Astrocyte (in vitro differentiated cells and primary cell): Measurements from ENCODE around the gene MEGF6. TPM values are rescaled to one million over a fixed set of nuclear protein-coding genes. Genes with fewer than 3 reads are reported as not detected.
"Not testable (repeated sequence)": the region's sequence is repeated elsewhere in the genome, so short reads cannot be mapped to it uniquely, and the experiment has no call there.

ENCODE experiments used
- DNase-seq: peaks from one replicate; pipeline ENCODE4 v3.0.0-alpha.2; 2010; ENCODE audit warnings: low read depth
- FAIRE-seq: peaks from 2 replicates; lab custom pipeline; 2011; peaks lifted over from hg19 to GRCh38; lab: Jason Lieb, UNC
- H2AFZ ChIP-seq: 2 replicates; pipeline ENCODE4 v1.6.0; 2012; ENCODE audit warnings: low read depth, low read length, inconsistent platforms
- H3K27ac ChIP-seq: 2 replicates; pipeline ENCODE4 v1.5.1; 2011; ENCODE audit warnings: low read depth, low read length, inconsistent platforms
- H3K27me3 ChIP-seq: 2 replicates; pipeline ENCODE4 v1.6.0; 2011; ENCODE audit warnings: low read length, inconsistent platforms; ENCODE audit not compliant: insufficient read depth
- H3K36me3 ChIP-seq: 2 replicates; pipeline ENCODE4 v1.5.1; 2011; ENCODE audit warnings: low read length, inconsistent platforms; ENCODE audit not compliant: insufficient read depth
- H3K4me1 ChIP-seq: 2 replicates; pipeline ENCODE4 v1.5.1; 2011; ENCODE audit warnings: low read length, inconsistent platforms; ENCODE audit not compliant: insufficient read depth
- H3K4me2 ChIP-seq: 2 replicates; pipeline ENCODE4 v1.6.0; 2012; ENCODE audit warnings: low read length, inconsistent platforms
- H3K4me3 ChIP-seq: 2 replicates; pipeline ENCODE4 v1.5.1; 2011; ENCODE audit warnings: low read depth, mild to moderate bottlenecking, low read length, inconsistent platforms; ENCODE audit not compliant: insufficient read depth
- H3K79me2 ChIP-seq: 2 replicates; pipeline ENCODE4 v1.6.0; 2012; ENCODE audit warnings: mild to moderate bottlenecking, low read length, inconsistent platforms; ENCODE audit not compliant: insufficient read depth
- H3K9ac ChIP-seq: 2 replicates; pipeline ENCODE4 v1.6.0; 2012; ENCODE audit warnings: mild to moderate bottlenecking, low read length, inconsistent platforms
- H3K9me3 ChIP-seq: 2 replicates; pipeline ENCODE4 v1.5.1; 2012; ENCODE audit warnings: low read depth, mild to moderate bottlenecking, low read length, inconsistent platforms; ENCODE audit not compliant: insufficient read depth
- H4K20me1 ChIP-seq: 2 replicates; pipeline ENCODE4 v1.6.0; 2012; ENCODE audit warnings: low read length, inconsistent platforms; ENCODE audit not compliant: insufficient read depth
- H3K27ac Mint-ChIP-seq: one replicate; pipeline ENCODE4 v1.8.0; 2021; ENCODE audit warnings: mild to moderate bottlenecking, mixed read lengths; ENCODE audit not compliant: unreplicated experiment
- H3K27me3 Mint-ChIP-seq: one replicate; pipeline ENCODE4 v1.8.0; 2021; ENCODE audit warnings: low read depth, mixed read lengths; ENCODE audit not compliant: unreplicated experiment
- H3K36me3 Mint-ChIP-seq: one replicate; pipeline ENCODE4 v1.8.0; 2021; ENCODE audit warnings: low read depth, mixed read lengths; ENCODE audit not compliant: unreplicated experiment
- H3K4me1 Mint-ChIP-seq: one replicate; pipeline ENCODE4 v1.8.0; 2021; ENCODE audit warnings: low read depth, mixed read lengths; ENCODE audit not compliant: unreplicated experiment
- H3K4me3 Mint-ChIP-seq: one replicate; pipeline ENCODE4 v1.8.0; 2021; ENCODE audit warnings: mild to moderate bottlenecking, moderate library complexity, mixed read lengths; ENCODE audit not compliant: unreplicated experiment
- H3K9me3 Mint-ChIP-seq: one replicate; pipeline ENCODE4 v1.8.0; 2021; ENCODE audit warnings: mild to moderate bottlenecking, mixed read lengths; ENCODE audit not compliant: unreplicated experiment
- CTCF ChIP-seq: IDR thresholded peaks from 2 replicates; pipeline ENCODE4 v1.5.1; 2011; ENCODE audit warnings: low read depth, mild to moderate bottlenecking, inconsistent platforms, low read length, moderate library complexity; ENCODE audit not compliant: insufficient read depth
- EZH2 ChIP-seq: IDR thresholded peaks from 2 replicates; pipeline ENCODE4 v1.6.1; 2012; ENCODE audit warnings: mild to moderate bottlenecking, low read length, inconsistent platforms; ENCODE audit not compliant: insufficient read depth
- total RNA-seq: library from RNA; stranded (reverse); gene quantifications from 2 replicates; pipeline ENCODE4 v1.2.1, GENCODE V29; 2021

The MEGF6 gene
- total RNA-seq, 1 donor from 2014 or later, result 14.8 TPM

GRCh38 chr1:3586986-3587759, 24.1 kb downstream of the MEGF6 start:
- Histone ChIP-seq H3K79me2 (no peaks in the 10 kb centered on the region), H2AFZ (no peak overlapping the region), H3K4me3 (no peak overlapping the region), H4K20me1 (no peaks in the 10 kb centered on the region), H3K9me3 (peaks cover 7% of the 10 kb centered on the region), H3K4me1 (no peaks in the 10 kb centered on the region), H3K36me3 (no peaks in the 10 kb centered on the region), H3K4me2 (peak overlapping the region; percentile 19), H3K27me3 (peaks cover 2% of the 10 kb centered on the region), H3K27ac (no peak overlapping the region), H3K9ac (no peak overlapping the region)
- Mint-ChIP-seq H3K4me1 (no peaks in the 10 kb centered on the region), H3K27me3 (peaks cover 22% of the 10 kb centered on the region), H3K9me3 (peaks cover 3% of the 10 kb centered on the region), H3K27ac (no peak overlapping the region), H3K4me3 (no peak overlapping the region), H3K36me3 (no peaks in the 10 kb centered on the region)
- no peak for TF ChIP-seq CTCF
- no peak for TF ChIP-seq EZH2
- FAIRE-seq (no peak), DNase-seq (no peak)

GRCh38 chr1:3585940-3586568, 25.3 kb downstream of the MEGF6 start:
- H3K27me3 Mint-ChIP-seq, result peaks cover 24% of the 10 kb centered on the region
- Histone ChIP-seq H3K9ac (no peak overlapping the region), H3K9me3 (peaks cover 7% of the 10 kb centered on the region), H3K79me2 (no peaks in the 10 kb centered on the region), H3K27ac (no peak overlapping the region), H3K4me2 (no peak overlapping the region), H4K20me1 (no peaks in the 10 kb centered on the region), H3K36me3 (no peaks in the 10 kb centered on the region), H3K4me3 (no peak overlapping the region), H2AFZ (no peak overlapping the region), H3K27me3 (peaks cover 2% of the 10 kb centered on the region), H3K4me1 (no peaks in the 10 kb centered on the region)
- H3K4me3 Mint-ChIP-seq, result no peak overlapping the region
- FAIRE-seq, result no peak
- TF ChIP-seq EZH2 (no peak), CTCF (no peak)
- H3K4me1 Mint-ChIP-seq, result no peaks in the 10 kb centered on the region
- peaks cover 3% of the 10 kb centered on the region for H3K9me3 Mint-ChIP-seq
- no peak overlapping the region for H3K27ac Mint-ChIP-seq
- no peaks in the 10 kb centered on the region for H3K36me3 Mint-ChIP-seq
- no peak for DNase-seq

- H3K27ac ChIP-seq, H3K4me3 ChIP-seq, H4K20me1 ChIP-seq, H3K36me3 ChIP-seq, DNase-seq, H3K4me3 Mint-ChIP-seq, H3K4me2 ChIP-seq, FAIRE-seq, H3K4me1 Mint-ChIP-seq, H3K4me1 ChIP-seq, H3K27me3 ChIP-seq, H3K9ac ChIP-seq, H2AFZ ChIP-seq, H3K79me2 ChIP-seq, H3K36me3 Mint-ChIP-seq, H3K9me3 ChIP-seq, H3K27ac Mint-ChIP-seq, H3K9me3 Mint-ChIP-seq: not testable (repeated sequence)
- peaks cover 22% of the 10 kb centered on the region for H3K27me3 Mint-ChIP-seq
Observed at GRCh38 chr1:3585353-3585868, 25.9 kb downstream of the MEGF6 start.
